HG02981 (cell line): ENCODE data around the gene RAB39B.

ENCODE experiments used
- ATAC-seq: cut with Tn5 transposase; IDR thresholded peaks from one replicate; pipeline ENCODE4 v1.9.1; 2021; ENCODE audit warnings: mild to moderate bottlenecking, moderate library complexity; ENCODE audit not compliant: unreplicated experiment

The RAB39B gene

GRCh38 chrX:155216179-155216939, 47.9 kb downstream of the RAB39B start, which contains the start of gene VBP1:
TSS of gene VBP1 (plus strand) at chrX:155216460. CDS start at chrX:155216483, 23 bp downstream.
- peak; percentile 98 for ATAC-seq

GRCh38 chrX:155215443-155216178, 48.7 kb downstream of the RAB39B start:
- peak; percentile 29 for ATAC-seq

- ATAC-seq: no peak
These were observed 50.6 kb downstream of the RAB39B start for GRCh38 chrX:155213731-155214130.

GRCh38 chrX:155211208-155211607, 53.1 kb downstream of the RAB39B start:
- no peak for ATAC-seq
